GM21447 (cell line): ENCODE results near the gene AGPAT3.

Experiments used
- ATAC-seq: cut with Tn5 transposase; IDR thresholded peaks from one replicate; pipeline ENCODE4 v1.9.1; 2021; ENCODE audit not compliant: unreplicated experiment

Gene AGPAT3

GRCh38 chr21:43921571-43921978 is 56.6 kb downstream of the AGPAT3 start:
- no peak for ATAC-seq

- ATAC-seq, result no peak
These were observed 57.2 kb downstream of the AGPAT3 start for GRCh38 chr21:43921979-43922945.

GRCh38 chr21:43922949-43923348 is 57.9 kb downstream of the AGPAT3 start:
- no peak for ATAC-seq

GRCh38 chr21:43923391-43923790 is 58.4 kb downstream of the AGPAT3 start:
- no peak for ATAC-seq

- ATAC-seq, result no peak
These were observed 59.5 kb downstream of the AGPAT3 start for GRCh38 chr21:43924421-43925095.

GRCh38 chr21:43925096-43925481 is 60.1 kb downstream of the AGPAT3 start:
- no peak for ATAC-seq

- ATAC-seq, result no peak
These were observed 60.6 kb downstream of the AGPAT3 start for GRCh38 chr21:43925609-43926008.

- ATAC-seq, result no peak
These were observed 61.2 kb downstream of the AGPAT3 start for GRCh38 chr21:43926196-43926595.

GRCh38 chr21:43927591-43928221 is 62.7 kb downstream of the AGPAT3 start:
- no peak for ATAC-seq

- no peak for ATAC-seq
These were observed 63.5 kb downstream of the AGPAT3 start for GRCh38 chr21:43928222-43929125.

- ATAC-seq, result no peak
These were observed 64.4 kb downstream of the AGPAT3 start for GRCh38 chr21:43929217-43929971.

GRCh38 chr21:43930074-43930847 is 65.2 kb downstream of the AGPAT3 start:
- no peak for ATAC-seq

- no peak for ATAC-seq
These were observed 65.9 kb downstream of the AGPAT3 start for GRCh38 chr21:43930848-43931375.

GRCh38 chr21:43931489-43931888 is 66.5 kb downstream of the AGPAT3 start:
- no peak for ATAC-seq

GRCh38 chr21:43932005-43932404 is 67.0 kb downstream of the AGPAT3 start:
- ATAC-seq, result no peak

- ATAC-seq, result no peak
These were observed 68.2 kb downstream of the AGPAT3 start for GRCh38 chr21:43933199-43933598.

- no peak for ATAC-seq
These were observed 68.7 kb downstream of the AGPAT3 start for GRCh38 chr21:43933680-43934079.

GRCh38 chr21:43934116-43934515 is 69.1 kb downstream of the AGPAT3 start:
- ATAC-seq, result no peak
